ENCODE results near the gene POLE.

The POLE gene

DNA sequence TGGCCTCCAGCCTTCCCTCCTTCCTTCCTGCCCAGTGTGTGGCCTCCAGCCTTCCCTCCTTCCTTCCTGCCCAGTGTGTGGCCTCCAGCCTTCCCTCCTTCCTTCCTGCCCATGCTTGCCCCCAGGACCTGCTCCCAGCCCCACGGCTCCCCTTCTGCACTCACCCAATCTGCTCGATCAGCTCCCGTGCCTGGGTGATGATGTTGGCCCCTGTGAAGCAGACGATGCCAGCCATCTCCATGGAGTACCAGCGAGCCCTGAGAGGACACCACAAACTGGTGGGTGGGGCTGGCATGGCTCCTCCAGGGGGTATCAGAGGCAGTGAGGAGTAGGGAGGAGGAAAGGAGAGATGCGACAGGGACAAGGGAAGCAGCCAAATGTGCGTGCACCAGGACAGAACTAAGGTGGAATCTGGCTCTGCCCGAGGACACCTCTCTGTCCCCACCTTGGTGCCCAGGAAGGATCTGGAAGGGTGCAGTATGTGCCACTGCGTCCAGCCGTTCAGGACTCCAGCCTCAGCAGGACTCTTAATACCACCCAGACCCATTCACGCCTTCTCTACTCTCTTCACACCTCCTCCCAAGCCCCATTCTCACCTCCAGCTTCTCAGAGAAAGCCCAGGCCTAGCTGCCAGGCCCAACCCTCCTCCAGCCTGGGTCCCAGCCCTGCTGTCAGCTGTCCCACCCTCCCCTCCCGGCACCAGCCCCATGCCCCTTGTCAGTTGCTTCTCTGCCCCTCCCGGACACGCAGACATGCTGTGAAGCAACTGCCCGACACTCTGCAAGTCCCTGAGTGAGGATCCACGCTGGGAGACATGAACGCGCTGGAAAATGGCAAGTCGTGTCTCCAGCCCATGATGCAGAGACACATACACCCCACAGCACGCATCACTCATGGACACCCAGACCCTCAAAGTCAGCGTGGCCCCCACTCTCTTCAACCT, 22.7 kb downstream of the POLE start:
- H3K4me3 Mint-ChIP-seq: no peak overlapping the region
- H3K36me3 Mint-ChIP-seq (ENCODE audit: low read depth): peaks cover 99% of the 10 kb centered on the region
- H3K9me3 Mint-ChIP-seq: no peaks in the 10 kb centered on the region
- no peak overlapping the region for H3K27ac Mint-ChIP-seq
- H3K4me1 Mint-ChIP-seq (ENCODE audit: low read depth): peaks cover 16% of the 10 kb centered on the region
- intact Hi-C loops (cut with micrococcal nuclease): no loop called here
- H3K27me3 Mint-ChIP-seq: no peaks in the 10 kb centered on the region

- Mint-ChIP-seq H3K27me3 (no peaks in the 10 kb centered on the region), H3K36me3 (ENCODE audit: low read depth) (peaks cover 99% of the 10 kb centered on the region), H3K27ac (no peak overlapping the region), H3K9me3 (no peaks in the 10 kb centered on the region), H3K4me1 (ENCODE audit: low read depth) (peaks cover 16% of the 10 kb centered on the region), H3K4me3 (no peak overlapping the region)
- intact Hi-C loops (cut with micrococcal nuclease): no loop called here
Observed at GRCh38 chr12:132662901-132663755, 24.0 kb downstream of the POLE start.

DNA sequence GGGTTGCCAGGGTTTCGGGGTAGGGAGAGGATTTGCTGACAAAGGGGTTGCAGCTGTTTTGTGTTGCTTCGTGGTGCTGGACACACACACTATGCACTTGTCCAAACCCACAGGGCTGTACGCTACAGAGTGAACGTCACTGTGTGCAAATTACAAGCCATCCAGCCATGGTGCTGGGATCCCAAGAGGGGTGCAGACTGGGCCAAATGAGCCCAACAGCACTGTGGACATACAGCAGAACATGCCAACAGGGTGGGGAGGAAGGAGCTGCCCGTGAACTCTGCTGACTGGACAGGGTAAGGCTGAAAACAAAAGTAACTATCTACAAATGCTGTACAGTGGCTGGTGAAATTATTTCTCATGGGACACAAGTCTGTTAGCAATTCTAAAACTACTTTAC, 25.2 kb downstream of the POLE start:
- Mint-ChIP-seq H3K9me3 (no peaks in the 10 kb centered on the region), H3K27ac (no peak overlapping the region), H3K4me3 (no peak overlapping the region), H3K4me1 (ENCODE audit: low read depth) (peaks cover 16% of the 10 kb centered on the region), H3K36me3 (ENCODE audit: low read depth) (peaks cover 99% of the 10 kb centered on the region), H3K27me3 (no peaks in the 10 kb centered on the region)
- intact Hi-C loops (cut with micrococcal nuclease): no loop called here

DNA sequence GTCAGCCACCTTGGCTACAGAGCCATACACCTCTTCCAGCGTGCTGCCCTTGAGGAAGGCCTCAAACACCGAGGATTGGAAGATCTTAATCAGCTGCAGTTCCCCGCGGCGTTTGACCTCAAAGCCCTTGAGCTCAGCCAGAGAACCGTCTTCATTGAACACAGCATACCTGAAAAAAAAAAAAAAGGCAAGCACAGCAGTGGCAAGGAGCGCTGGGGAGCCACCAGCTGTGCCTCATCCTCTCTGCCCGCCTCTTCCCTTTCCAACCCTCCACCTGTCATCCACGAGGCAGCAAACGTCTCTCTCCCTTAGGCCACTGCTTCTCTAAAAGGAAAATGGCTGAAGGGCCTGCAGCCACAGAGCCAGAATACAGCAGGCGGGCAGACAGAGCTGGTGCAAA, 26.1 kb downstream of the POLE start:
- peaks cover 16% of the 10 kb centered on the region for H3K4me1 Mint-ChIP-seq (ENCODE audit: low read depth)
- no peaks in the 10 kb centered on the region for H3K9me3 Mint-ChIP-seq
- H3K4me3 Mint-ChIP-seq: no peak overlapping the region
- no peak overlapping the region for H3K27ac Mint-ChIP-seq
- intact Hi-C loops (cut with micrococcal nuclease): no loop called here
- no peaks in the 10 kb centered on the region for H3K27me3 Mint-ChIP-seq
- peaks cover 99% of the 10 kb centered on the region for H3K36me3 Mint-ChIP-seq (ENCODE audit: low read depth)

GRCh38 chr12:132660052-132660451, 27.1 kb downstream of the POLE start:
- H3K36me3 Mint-ChIP-seq (ENCODE audit: low read depth): peaks cover 99% of the 10 kb centered on the region
- intact Hi-C loops (cut with micrococcal nuclease): no loop called here
- H3K27me3 Mint-ChIP-seq: no peaks in the 10 kb centered on the region
- H3K27ac Mint-ChIP-seq: no peak overlapping the region
- H3K4me1 Mint-ChIP-seq (ENCODE audit: low read depth): peaks cover 16% of the 10 kb centered on the region
- H3K4me3 Mint-ChIP-seq: no peak overlapping the region
- no peaks in the 10 kb centered on the region for H3K9me3 Mint-ChIP-seq

- intact Hi-C loops (cut with micrococcal nuclease): no loop called here
- peaks cover 99% of the 10 kb centered on the region for H3K36me3 Mint-ChIP-seq (ENCODE audit: low read depth)
Observed at GRCh38 chr12:132659146-132659545, 28.0 kb downstream of the POLE start.

GRCh38 chr12:132658149-132658894, 28.8 kb downstream of the POLE start:
- peaks cover 6% of the 10 kb centered on the region for H3K4me1 Mint-ChIP-seq (ENCODE audit: low read depth)
- intact Hi-C loops (cut with micrococcal nuclease): no loop called here
- no peaks in the 10 kb centered on the region for H3K27me3 Mint-ChIP-seq
- H3K4me3 Mint-ChIP-seq: no peak overlapping the region
- no peaks in the 10 kb centered on the region for H3K9me3 Mint-ChIP-seq
- H3K27ac Mint-ChIP-seq: no peak overlapping the region
- H3K36me3 Mint-ChIP-seq (ENCODE audit: low read depth): peaks cover 100% of the 10 kb centered on the region

More at GRCh38 chr12:132659146-132659545, 28.0 kb downstream of the POLE start:
- Mint-ChIP-seq H3K27ac (no peak overlapping the region), H3K4me1 (ENCODE audit: low read depth) (peaks cover 11% of the 10 kb centered on the region), H3K4me3 (no peak overlapping the region), H3K9me3 (no peaks in the 10 kb centered on the region), H3K27me3 (no peaks in the 10 kb centered on the region)

- Mint-ChIP-seq H3K4me1 (ENCODE audit: low read depth) (no peaks in the 10 kb centered on the region), H3K27ac (no peak overlapping the region), H3K36me3 (ENCODE audit: low read depth) (peaks cover 100% of the 10 kb centered on the region), H3K4me3 (no peak overlapping the region), H3K9me3 (no peaks in the 10 kb centered on the region), H3K27me3 (no peaks in the 10 kb centered on the region)
- intact Hi-C loops (cut with micrococcal nuclease): no loop called here
Observed at GRCh38 chr12:132657004-132657727, 30.0 kb downstream of the POLE start.

GRCh38 chr12:132653567-132654290, 33.4 kb downstream of the POLE start:
- H3K36me3 Mint-ChIP-seq (ENCODE audit: low read depth): peaks cover 90% of the 10 kb centered on the region
- no peak overlapping the region for H3K4me3 Mint-ChIP-seq
- H3K27ac Mint-ChIP-seq: no peak overlapping the region
- intact Hi-C loops (cut with micrococcal nuclease): no loop called here
- H3K27me3 Mint-ChIP-seq: no peaks in the 10 kb centered on the region
- H3K9me3 Mint-ChIP-seq: no peaks in the 10 kb centered on the region
- no peaks in the 10 kb centered on the region for H3K4me1 Mint-ChIP-seq (ENCODE audit: low read depth)

DNA sequence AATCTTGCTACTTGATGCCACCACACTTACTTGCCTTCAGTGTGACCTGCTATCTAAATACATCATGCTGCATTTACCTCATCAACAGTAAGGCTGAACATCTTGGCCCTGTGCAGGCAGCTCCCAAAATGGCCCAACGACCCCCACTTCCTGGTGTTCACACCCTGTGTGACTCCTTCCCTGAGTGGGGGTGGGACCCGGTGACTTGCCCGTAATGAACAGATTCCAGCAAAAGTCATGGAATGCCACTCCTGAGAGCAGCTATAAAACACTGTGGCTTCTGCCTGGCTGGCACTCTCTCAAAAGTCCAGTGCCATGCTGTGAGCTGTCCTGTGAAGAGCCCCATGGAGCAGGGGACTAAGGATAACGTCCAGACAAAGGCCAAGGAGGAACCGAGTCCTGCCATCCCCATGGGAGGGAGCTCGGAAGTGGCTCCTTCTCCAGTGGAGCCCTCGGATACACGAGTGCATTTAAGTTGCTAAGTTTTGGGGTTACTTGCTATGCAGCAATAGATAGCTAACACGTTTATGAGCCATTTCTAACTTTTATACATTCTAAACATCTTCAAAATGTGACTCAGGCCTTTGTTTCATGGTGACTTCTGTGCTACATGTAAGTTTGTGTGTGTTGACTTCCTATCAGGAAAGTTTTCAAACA, 35.6 kb downstream of the POLE start:
- no peaks in the 10 kb centered on the region for H3K9me3 Mint-ChIP-seq
- no peaks in the 10 kb centered on the region for H3K4me1 Mint-ChIP-seq (ENCODE audit: low read depth)
- intact Hi-C loops (cut with micrococcal nuclease): no loop called here
- no peaks in the 10 kb centered on the region for H3K27me3 Mint-ChIP-seq
- H3K27ac Mint-ChIP-seq: no peak overlapping the region
- H3K4me3 Mint-ChIP-seq: no peak overlapping the region
- peaks cover 90% of the 10 kb centered on the region for H3K36me3 Mint-ChIP-seq (ENCODE audit: low read depth)

DNA sequence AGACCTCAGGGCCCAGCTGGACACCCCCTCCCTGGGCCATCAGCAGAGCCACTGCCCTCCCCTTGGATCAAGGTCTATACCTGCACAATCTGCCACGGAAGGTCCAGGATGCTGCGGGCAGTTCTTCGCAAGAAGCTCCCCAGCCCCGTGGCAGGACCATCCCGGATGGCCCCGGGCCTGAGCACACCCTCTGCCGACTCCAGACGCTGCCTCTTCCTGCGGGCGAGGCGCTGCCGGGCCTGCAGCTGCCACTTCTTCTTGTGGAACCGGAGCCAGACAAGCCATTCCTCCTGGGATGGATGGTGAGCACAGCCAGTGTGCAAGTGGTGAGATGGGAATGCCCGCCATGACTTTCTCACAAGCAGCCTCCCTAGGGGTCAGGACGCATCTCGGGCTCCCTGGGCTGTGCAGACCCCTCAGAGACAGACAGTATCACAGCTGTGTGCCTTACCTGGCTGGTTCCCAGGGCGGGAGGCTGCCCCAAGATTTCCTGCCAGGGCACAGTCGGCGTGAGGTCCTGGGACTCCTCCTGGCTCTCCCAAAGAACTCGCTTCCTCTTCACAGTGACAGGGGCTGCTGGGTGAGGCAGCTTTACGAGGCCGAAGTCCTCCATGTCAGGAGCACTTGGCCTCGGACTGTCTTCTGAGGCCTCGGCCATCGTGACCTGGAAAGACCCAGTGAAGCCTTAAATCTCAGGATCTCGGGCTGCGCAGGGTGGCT, 37.8 kb downstream of the POLE start:
- Mint-ChIP-seq H3K4me1 (ENCODE audit: low read depth) (no peaks in the 10 kb centered on the region), H3K27me3 (no peaks in the 10 kb centered on the region), H3K36me3 (ENCODE audit: low read depth) (peaks cover 86% of the 10 kb centered on the region), H3K9me3 (no peaks in the 10 kb centered on the region), H3K4me3 (no peak overlapping the region), H3K27ac (no peak overlapping the region)
- intact Hi-C loops (cut with micrococcal nuclease): no loop called here

- no peak overlapping the region for H3K4me3 Mint-ChIP-seq
- intact Hi-C loops (cut with micrococcal nuclease): no loop called here
- peaks cover 85% of the 10 kb centered on the region for H3K36me3 Mint-ChIP-seq (ENCODE audit: low read depth)
- H3K9me3 Mint-ChIP-seq: no peaks in the 10 kb centered on the region
- H3K4me1 Mint-ChIP-seq (ENCODE audit: low read depth): no peaks in the 10 kb centered on the region
- H3K27me3 Mint-ChIP-seq: no peaks in the 10 kb centered on the region
- H3K27ac Mint-ChIP-seq: no peak overlapping the region
Observed at GRCh38 chr12:132648616-132649225, 38.4 kb downstream of the POLE start.

Measured in dendritic cell treated with granulocyte-macrophage colony-stimulating factor and Interleukin-4, amounts not matched to agents 40 ng/mL and 50 ng/mL, for 4 days (primary cell).